Activated effector memory CD4-positive, alpha-beta T cell treated with anti-CD3 and anti-CD28 coated beads, Interleukin-2, amount 50 U/mL, for 16 hours (primary cell): Measurements from ENCODE around the gene LRMDA.
"Not testable (repeated sequence)": the region's sequence is repeated elsewhere in the genome, so short reads cannot be mapped to it uniquely, and the experiment has no call there.

ENCODE experiments used
- DNase-seq: peaks from one replicate; pipeline ENCODE4 v3.0.0-alpha.2; 2020

LRMDA gene

DNA sequence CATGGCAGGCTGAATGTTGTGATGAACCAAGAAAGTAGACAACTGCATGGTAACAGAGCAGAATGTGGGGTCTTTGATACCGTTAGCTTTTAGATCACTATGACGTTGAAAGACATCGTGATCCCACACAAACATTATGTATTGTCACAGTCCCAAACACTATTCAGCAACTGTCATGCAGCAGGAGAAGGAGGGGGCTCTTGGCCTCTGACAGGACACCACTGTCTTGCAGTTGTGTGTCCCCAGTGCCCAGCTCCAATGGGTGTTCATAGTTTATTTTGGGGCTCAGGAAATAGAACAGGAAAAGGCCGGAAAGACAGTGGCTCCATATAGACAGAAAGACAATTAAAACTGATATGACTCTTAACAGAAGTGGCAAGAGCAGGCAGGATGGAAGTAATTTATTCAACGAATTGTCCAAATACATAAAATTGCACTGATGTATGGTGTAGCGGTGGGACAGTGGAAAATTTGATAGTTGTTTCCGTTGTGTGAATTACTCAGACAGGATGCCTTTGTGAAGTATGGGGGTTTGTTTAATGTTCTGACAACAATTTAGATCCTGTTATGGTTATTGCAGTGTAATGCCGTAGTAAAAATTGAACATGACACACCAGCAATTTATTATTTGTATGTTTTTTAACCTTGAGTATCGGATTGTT is 292.0 kb downstream of the LRMDA start:
- DNase-seq, result no peak

- no peak for DNase-seq
Measured at GRCh38 chr10:75724047-75724446, 292.6 kb downstream of the LRMDA start.

DNA sequence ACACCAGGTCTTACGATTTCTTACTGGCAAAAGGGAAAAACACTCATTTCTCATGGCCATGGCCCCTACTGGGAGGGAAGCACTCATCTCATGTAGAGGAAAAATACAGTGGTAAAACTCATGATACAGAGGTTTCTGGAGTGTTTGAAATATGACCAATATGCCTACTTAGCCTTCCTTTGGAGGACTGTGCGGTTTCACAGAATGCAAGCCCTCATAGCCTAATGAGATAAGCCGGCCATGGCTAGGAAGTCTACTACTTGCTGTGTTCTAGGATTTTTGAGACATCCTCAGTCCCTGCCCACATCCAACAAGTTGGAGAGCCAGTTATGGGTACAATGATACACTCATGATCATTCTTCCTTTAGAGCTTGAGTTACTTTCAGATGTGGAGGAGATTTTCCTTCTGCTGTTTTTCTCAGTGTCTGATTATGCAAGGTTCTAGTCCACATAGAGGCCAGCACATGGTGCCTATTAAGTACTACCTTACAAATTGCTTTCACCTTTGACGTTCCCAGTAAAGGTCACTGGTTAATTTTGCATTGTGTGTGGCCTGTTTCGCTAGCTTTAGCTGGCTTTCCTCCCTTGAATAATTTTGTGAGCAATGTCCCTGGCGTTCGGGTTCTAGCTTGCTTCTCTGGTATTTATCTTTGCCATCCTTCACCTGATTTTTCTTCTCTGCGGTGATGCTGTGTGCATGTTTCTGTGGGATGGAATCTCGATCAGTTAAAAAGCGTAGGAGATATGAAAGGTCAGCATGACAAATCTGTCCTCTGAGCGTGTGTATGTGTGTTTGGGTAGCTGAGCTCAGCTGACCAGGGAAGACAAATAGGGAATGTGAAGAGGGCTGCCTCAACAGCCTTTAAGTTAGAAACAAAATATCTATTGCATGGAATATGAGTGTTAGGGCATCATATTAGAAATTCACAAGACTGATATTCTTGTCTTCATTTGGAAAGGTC is 295.4 kb downstream of the LRMDA start:
- no peak for DNase-seq

- no peak for DNase-seq
Measured at GRCh38 chr10:75730847-75731246, 299.4 kb downstream of the LRMDA start.

DNA sequence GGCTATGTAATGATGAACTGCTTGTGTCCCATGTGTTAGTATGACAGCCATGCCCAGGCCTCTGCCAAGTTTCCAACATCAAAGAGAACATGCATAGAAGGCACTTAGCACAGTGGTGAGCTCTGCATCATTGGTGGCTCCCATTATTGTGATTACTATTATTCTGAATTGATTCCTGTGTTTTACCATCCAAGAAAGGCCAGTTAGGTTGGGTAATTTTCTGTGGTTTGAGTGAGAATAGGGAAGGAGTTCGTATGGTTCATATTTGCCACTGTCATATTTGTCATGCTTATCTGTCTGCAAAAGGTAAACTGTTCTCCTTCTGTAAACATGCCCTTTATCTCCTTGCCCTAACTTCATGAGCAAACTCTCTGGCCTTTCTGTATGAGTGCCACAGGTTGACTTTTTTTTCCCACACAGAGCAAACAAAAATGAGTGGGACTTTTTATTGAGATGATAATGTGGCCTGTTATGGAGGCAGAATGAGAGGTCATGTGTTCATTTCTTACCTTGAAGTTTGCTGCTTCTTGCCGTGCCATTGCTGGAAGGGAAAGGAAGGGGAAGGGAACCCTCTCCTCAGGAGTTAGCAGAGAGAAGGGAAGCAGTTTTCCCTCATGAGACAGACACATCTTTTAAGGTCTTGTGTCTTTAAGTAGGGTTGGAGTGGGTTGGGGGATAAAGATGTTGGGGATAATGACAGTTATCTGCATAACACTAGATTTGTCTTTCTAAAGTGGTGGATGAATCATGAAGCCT is 301.9 kb downstream of the LRMDA start:
- DNase-seq, result no peak

DNA sequence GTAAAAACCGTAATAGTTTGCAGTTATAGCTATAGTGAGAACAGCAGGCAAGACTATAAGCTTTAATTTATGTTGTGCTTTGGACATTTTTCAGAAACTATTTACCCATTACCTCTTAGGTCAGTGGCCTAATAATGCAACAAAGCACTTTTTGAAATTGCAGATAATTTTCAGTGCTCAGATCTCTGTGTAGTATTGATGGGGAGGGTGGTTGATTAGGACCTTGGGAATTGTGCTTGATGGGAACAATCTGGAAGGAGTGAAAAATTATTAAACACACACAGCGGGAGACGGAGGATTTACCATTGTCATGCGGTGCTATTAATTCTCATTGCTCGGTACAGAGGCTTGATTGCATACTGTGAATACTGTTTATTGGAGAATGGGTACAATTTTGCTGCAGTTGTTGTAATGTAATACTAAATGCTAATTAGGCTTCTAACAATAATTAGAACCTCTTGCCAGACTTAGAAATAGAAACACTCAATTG is 304.8 kb downstream of the LRMDA start:
- no peak for DNase-seq

DNA sequence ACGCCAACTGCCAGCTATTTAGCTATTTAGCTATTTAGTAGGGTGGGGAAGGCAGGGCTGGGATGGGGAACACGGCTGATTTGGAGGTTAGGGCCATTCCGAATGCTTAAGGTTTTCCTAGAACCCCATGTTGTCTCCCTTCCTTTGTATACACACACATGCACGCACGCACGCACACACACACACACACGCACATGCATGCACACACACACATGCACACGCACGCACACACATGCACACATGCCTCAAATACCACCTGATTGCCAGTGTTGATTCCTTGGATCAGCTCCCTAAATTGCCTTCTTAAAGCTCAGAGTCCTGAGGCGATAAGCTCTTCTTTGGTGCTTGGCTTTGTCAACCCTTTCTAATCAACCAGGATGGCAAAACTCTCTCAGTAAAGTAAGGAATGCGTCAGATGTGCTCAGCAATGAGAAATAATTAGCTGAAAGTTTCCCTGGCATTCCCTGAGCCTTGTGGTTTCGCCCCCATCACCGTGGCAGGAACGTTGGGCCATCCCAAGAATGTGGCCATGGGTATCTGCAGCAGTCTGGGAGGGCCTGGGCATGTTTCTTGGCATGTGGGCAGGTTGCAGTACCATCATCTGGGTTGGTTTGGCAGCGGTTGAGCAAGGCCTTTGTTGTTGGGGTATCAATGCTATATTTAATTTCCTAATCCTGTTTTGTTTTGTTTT is 305.6 kb downstream of the LRMDA start:
- DNase-seq, result no peak

GRCh38 chr10:75737580-75737949 is 306.1 kb downstream of the LRMDA start:
- no peak for DNase-seq

- DNase-seq, result no peak
Measured at GRCh38 chr10:75738924-75739323, 307.5 kb downstream of the LRMDA start.

DNA sequence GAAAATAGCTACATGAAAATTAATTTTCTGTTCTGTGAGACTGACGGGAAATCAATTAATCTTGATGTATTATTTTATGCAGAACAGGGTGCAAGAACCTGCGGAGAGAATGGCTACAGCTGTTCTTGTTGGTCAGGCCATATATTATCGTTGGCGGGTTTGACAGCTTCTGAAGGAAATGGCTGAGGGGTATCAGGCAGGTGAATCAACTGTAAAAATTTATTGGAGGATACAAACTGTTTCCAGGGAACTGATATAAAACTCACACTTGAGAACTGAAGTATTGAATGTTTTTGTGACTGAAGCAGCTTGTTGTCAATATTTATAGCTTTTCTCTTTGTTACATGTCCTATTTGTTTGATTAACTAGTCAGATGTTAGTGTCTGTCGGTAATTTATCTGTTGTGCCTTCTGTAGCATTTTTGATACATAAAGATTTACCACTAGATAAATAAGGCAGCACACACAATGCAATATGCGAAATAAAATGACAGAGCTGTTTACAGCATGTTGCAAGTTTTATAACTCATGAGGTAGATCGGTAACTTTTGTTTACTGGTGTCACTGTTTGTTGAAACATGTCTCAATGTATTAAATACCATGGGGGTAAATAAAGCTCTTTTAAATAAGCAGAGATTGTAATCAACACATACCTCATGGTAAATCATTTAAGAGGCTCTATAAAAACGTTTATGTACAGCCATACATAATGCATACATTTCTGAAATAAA is 308.2 kb downstream of the LRMDA start:
- no peak for DNase-seq

DNA sequence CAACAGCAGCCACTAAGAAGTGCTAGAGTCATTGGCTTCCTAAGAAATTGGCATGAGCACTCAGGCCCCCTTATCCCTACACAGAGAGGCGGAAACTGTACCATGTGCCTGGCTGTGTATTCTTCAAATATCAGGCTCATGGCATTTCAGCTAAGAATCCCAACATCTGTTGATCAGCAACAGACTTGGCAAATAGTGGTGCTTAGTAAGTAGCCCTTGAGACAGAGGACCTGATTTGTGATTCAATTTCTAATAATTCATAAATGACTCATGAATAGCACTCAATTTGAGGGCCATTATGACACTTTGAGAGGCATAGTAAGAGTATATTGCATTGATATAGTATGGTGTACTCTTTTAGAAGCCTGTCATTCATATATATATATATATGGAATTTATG is 309.1 kb downstream of the LRMDA start:
- DNase-seq, result no peak

DNA sequence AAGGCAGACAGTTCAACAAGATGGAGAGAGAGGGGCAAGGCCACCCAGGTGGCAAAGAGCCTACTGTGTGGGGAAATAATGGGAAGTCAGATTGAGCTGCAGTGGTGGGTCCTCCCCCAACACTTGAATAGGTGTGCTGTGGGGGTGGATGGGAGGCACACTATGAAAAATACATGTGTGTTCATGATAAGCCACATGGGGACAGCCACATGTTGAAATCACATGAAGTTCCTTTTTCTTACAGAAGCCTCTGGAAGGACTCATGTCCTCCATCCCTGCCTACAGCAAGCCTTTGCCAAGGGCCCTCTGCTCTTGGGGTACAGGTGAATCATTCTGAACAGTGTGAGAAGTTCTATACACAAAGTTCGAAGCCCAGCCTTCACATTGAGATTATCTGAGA is 310.9 kb downstream of the LRMDA start:
- no peak for DNase-seq

DNA sequence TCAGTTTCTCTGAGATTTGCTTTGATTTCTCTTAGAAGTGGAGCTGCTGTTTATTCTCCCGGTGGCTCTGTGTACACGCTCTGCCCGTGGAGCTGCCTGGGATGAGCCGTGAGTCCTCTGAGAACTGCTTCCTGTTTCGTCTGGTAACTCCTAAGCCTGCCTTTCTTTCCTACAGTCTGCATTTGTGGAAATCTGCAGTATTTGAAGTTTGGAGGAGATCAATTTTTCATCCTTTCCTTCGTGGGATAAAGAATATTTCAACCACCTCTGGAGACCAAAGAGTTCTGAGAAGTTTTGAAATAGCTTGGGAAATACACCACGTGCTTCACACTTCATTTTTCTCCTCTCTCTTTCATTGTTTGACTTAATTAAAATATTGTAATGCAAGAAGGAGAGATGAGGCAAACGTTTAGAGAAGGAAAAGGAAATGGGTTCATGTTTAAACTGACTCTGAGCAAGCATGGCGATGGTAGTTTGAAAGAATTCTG is 311.9 kb downstream of the LRMDA start:
- DNase-seq, result no peak

- DNase-seq, result no peak
Measured at GRCh38 chr10:75744261-75744660, 312.8 kb downstream of the LRMDA start.

DNA sequence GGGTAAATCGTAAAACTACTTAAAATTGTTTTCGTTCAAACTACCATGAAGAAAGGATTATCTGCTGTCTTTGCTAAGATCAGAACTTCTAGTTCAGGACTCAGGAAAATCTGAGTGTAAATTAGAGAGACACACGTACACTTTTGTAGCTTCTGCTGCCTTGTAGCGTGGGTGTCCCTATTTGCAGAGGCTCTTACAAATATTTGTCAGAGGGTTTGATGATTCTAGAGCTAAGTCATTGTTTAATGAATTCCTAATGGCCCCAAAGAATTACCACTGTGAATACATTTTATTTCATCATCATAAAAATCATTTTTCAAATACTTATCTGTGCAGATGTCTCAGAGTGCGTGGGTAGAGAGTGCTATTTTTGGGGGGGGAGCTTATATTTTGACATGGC is 314.9 kb downstream of the LRMDA start:
- no peak for DNase-seq

- not testable (repeated sequence) for DNase-seq
Measured at GRCh38 chr10:75750093-75750875, 318.9 kb downstream of the LRMDA start.

DNA sequence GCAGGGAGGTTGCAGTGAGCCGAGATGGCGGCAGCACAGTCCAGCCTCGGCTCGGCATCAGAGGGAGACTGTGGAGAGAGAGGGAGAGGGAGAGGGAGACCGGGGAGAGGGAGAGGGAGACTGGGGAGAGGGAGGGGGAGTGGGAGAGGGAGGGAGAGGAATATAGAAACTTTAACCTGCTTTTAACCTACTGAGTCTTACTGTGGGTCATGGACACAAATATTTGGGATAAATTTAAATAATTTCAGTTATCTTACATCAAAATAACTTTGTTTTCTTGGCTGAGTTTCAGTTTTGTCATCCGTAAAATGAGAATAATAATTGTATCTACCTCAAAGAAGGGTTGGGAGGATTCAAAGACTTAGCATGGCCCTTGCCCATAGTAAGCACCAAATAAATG is 319.8 kb downstream of the LRMDA start:
- no peak for DNase-seq

DNA sequence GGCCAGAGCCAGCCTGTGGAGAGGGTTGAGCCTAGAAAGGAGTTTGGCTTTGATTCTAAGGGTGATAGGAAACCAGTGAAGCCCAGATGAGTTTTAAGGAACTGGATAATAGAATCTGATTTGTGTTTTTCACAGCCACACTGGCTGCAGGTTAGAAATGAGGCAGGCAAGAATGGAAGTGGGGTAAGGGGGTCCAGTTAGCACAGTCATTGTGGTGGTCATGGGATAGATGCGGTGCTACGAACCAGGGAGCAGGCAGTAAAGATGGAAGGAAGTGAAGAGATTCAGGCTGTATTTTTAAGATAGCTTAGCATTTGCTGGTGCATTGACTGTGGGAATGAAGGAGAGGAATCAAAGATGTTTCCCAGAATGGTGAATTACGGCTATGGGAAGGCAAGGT is 322.2 kb downstream of the LRMDA start:
- no peak for DNase-seq

- DNase-seq, result no peak
Measured at GRCh38 chr10:75754096-75754831, 322.8 kb downstream of the LRMDA start.

DNA sequence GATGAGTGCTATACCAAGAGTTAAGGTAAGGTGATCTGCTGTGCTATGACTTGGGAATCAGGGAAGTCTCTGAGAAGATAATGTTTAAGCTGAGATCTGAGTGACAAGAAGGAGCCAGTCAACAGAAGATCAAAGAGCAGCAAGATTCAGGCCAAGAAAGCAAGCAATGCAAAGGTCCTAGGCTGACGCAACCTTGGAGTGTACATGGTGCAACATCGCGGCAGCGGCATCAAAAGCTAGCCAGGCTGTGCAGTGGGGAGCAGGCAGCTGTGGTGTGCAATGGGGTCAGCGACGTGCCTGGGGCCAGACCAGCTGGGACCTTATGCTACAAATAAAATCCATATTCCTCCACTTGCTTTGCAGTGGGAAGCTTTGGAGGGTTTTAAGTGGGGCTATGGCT is 324.1 kb downstream of the LRMDA start:
- DNase-seq, result no peak
